ENCODE measurements around the gene NEDD4.

NEDD4 gene

DNA sequence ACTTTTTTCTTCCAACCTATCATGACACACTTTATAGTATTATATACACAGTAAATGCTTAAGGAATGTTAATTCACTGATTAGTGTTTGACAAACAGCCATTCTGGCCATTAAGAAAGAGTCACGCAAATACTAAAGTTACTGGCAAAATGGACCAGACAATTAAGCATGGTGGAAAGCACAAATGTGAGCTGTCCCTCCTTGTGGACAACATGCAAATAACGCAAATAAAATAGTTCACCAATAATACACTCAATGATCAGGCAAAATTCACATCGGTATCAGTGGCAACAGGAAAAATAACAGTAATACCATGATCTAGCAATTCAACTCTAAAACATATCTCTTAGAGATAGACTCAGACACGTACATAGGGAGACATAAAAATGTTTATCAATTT, 71.7 kb downstream of the NEDD4 start:
- H3K27ac ChIP-seq (ENCODE audit: low read depth, low read length): no peak overlapping the region
- no peak overlapping the region for H3K4me3 ChIP-seq (ENCODE audit: low read depth in 1 of 2, low read length in 2 of 2)
- H3K9me3 ChIP-seq (ENCODE audit: control insufficient read depth in 1 of 2, low read length in 2 of 2): no peaks in the 10 kb centered on the region
- no peaks in the 10 kb centered on the region for H3K36me3 ChIP-seq (ENCODE audit: control insufficient read depth in 1 of 2, insufficient read depth in 2 of 2, low read length in 2 of 2)
- no peak overlapping the region for H3K9ac ChIP-seq (ENCODE audit: low read depth in 1 of 2, low read length in 2 of 2)
- H3K4me1 ChIP-seq (ENCODE audit: control insufficient read depth in 1 of 2, insufficient read depth in 2 of 2, low read length in 2 of 2): no peaks in the 10 kb centered on the region
- H3K27me3 ChIP-seq (ENCODE audit: control insufficient read depth in 1 of 2, insufficient read depth in 2 of 2, low read length in 2 of 2): no peaks in the 10 kb centered on the region

DNA sequence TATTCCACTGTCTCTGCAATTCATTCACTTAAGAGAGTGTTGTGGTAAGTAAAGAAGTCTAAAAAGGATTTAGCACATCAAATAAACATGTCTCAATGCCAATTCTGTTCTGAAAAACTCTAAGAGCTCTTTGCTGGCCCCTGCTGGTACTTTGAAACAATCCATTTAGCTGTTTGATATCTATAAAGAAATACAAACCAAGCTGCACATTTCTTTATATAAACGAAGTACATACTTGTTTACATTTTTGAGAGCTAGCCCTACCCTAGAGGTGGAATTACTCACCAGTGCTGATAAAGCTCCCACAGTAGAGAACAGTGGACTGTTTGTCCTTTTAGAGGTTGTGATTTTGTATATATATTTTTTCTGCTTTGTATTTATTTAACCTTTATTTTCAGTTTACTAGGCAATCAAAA, 75.5 kb downstream of the NEDD4 start:
- H3K36me3 ChIP-seq (ENCODE audit: control insufficient read depth in 1 of 2, insufficient read depth in 2 of 2, low read length in 2 of 2): peaks cover 0 to 4% of the 10 kb centered on the region in 2 donors
- no peak overlapping the region for H3K9ac ChIP-seq (ENCODE audit: low read depth in 1 of 2, low read length in 2 of 2)
- no peak overlapping the region for H3K4me3 ChIP-seq (ENCODE audit: low read depth in 1 of 2, low read length in 2 of 2)
- H3K27ac ChIP-seq (ENCODE audit: low read depth, low read length): no peak overlapping the region
- no peaks in the 10 kb centered on the region for H3K9me3 ChIP-seq (ENCODE audit: control insufficient read depth in 1 of 2, low read length in 2 of 2)
- no peaks in the 10 kb centered on the region for H3K4me1 ChIP-seq (ENCODE audit: control insufficient read depth in 1 of 2, insufficient read depth in 2 of 2, low read length in 2 of 2)
- H3K27me3 ChIP-seq (ENCODE audit: control insufficient read depth in 1 of 2, insufficient read depth in 2 of 2, low read length in 2 of 2): no peaks in the 10 kb centered on the region

DNA sequence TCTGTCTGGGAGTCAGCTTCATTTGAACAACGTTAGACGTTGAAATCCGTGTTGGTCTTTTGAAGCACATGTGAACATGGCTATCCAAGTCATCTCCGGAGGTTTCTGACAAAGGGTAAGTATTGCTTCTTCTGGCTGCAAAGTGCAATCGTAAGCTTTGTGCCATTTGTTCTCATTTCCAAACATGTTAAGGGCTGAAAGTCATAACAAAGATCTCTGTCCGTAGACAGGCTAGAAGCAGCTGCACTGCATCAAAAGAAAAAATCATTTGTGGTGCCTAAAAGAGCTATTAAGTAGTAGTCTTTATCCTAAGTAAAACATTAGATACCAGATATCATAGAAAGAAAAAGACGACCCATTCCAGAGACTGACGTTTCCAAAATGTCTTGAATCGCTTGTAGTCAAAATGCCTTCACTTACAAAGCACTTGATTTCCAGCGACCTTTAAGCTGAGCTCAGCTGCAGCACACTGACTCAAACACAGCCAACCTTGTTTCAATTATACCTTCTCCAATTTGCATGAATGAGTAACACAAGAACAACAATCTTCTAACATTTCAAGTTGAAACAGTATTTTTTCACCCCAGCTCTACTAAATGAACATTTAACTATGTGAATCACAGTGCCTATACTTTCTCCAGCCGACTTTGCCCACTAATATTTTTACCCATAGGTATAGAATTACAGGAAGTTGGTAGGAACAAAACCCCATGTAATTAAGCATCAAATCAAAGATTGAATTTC, 76.6 kb downstream of the NEDD4 start:
- H3K27me3 ChIP-seq (ENCODE audit: control insufficient read depth in 1 of 2, insufficient read depth in 2 of 2, low read length in 2 of 2): no peaks in the 10 kb centered on the region
- no peaks in the 10 kb centered on the region for H3K4me1 ChIP-seq (ENCODE audit: control insufficient read depth in 1 of 2, insufficient read depth in 2 of 2, low read length in 2 of 2)
- no peak overlapping the region for H3K4me3 ChIP-seq (ENCODE audit: low read depth in 1 of 2, low read length in 2 of 2)
- no peaks in the 10 kb centered on the region for H3K9me3 ChIP-seq (ENCODE audit: control insufficient read depth in 1 of 2, low read length in 2 of 2)
- H3K27ac ChIP-seq (ENCODE audit: low read depth, low read length): no peak overlapping the region
- no peak overlapping the region for H3K9ac ChIP-seq (ENCODE audit: low read depth in 1 of 2, low read length in 2 of 2)
- H3K36me3 ChIP-seq (ENCODE audit: control insufficient read depth in 1 of 2, insufficient read depth in 2 of 2, low read length in 2 of 2): peaks cover 0 to 4% of the 10 kb centered on the region in 2 donors

DNA sequence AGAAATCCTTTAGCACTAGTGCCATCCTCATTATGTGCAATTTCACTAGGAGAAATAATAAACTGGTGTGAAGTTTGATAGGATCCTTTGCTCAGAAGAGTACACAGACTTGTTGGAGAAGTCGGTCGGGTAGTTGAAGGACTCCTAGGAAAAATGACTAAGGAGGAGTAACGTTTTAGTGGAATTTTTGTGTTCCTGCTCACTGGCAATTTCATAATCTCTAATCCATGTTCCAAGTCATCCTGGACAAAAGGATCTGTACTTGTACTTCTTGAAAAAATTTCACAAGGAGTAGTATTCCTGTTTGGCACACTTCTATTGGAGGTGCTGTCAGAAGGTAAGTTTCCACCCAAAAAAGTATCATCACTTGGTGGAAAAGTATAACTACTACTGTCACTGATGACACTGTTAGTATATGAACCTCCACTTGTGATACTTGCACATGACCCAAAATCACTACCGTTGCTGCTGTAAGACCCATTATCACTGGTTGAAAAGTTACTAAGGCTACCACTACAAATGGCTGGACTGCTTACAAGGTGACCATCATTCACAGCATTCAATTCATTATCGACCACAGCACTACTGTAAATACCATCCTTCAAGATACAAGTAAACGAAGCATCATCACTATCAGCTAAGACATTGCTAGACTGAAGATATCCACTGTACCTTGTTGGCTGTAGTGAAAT, 77.4 kb downstream of the NEDD4 start:
- Histone ChIP-seq H3K9ac (ENCODE audit: low read depth in 1 of 2, low read length in 2 of 2) (no peak overlapping the region), H3K36me3 (ENCODE audit: control insufficient read depth in 1 of 2, insufficient read depth in 2 of 2, low read length in 2 of 2) (peaks cover 0 to 4% of the 10 kb centered on the region in 2 donors), H3K27ac (ENCODE audit: low read depth, low read length) (no peak overlapping the region), H3K27me3 (ENCODE audit: control insufficient read depth in 1 of 2, insufficient read depth in 2 of 2, low read length in 2 of 2) (no peaks in the 10 kb centered on the region), H3K9me3 (ENCODE audit: control insufficient read depth in 1 of 2, low read length in 2 of 2) (no peaks in the 10 kb centered on the region), H3K4me1 (ENCODE audit: control insufficient read depth in 1 of 2, insufficient read depth in 2 of 2, low read length in 2 of 2) (no peaks in the 10 kb centered on the region), H3K4me3 (ENCODE audit: low read depth in 1 of 2, low read length in 2 of 2) (no peak overlapping the region)

DNA sequence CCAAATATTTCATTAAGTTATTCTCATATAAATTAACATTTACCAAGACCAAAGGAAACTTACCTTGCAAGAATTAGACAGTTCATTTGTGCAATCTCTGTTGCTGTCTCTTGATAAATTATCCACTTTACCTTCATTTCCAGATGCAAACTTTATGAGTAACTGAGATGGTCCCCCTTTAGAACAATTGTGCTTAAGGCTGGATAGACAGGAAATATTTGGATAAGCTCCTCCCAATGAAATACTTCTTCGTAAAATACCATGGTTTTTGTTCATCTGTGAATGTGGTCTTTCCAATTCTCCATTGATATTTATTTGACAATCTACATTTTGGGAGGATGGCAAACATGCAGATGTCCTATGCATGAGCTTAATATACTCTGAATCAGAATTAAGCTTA, 78.2 kb downstream of the NEDD4 start:
- Histone ChIP-seq H3K27me3 (ENCODE audit: control insufficient read depth in 1 of 2, insufficient read depth in 2 of 2, low read length in 2 of 2) (no peaks in the 10 kb centered on the region), H3K27ac (ENCODE audit: low read depth, low read length) (no peak overlapping the region), H3K9me3 (ENCODE audit: control insufficient read depth in 1 of 2, low read length in 2 of 2) (no peaks in the 10 kb centered on the region), H3K4me3 (ENCODE audit: low read depth in 1 of 2, low read length in 2 of 2) (no peak overlapping the region), H3K36me3 (ENCODE audit: control insufficient read depth in 1 of 2, insufficient read depth in 2 of 2, low read length in 2 of 2) (peaks cover 0 to 4% of the 10 kb centered on the region in 2 donors), H3K9ac (ENCODE audit: low read depth in 1 of 2, low read length in 2 of 2) (no peak overlapping the region), H3K4me1 (ENCODE audit: control insufficient read depth in 1 of 2, insufficient read depth in 2 of 2, low read length in 2 of 2) (no peaks in the 10 kb centered on the region)

DNA sequence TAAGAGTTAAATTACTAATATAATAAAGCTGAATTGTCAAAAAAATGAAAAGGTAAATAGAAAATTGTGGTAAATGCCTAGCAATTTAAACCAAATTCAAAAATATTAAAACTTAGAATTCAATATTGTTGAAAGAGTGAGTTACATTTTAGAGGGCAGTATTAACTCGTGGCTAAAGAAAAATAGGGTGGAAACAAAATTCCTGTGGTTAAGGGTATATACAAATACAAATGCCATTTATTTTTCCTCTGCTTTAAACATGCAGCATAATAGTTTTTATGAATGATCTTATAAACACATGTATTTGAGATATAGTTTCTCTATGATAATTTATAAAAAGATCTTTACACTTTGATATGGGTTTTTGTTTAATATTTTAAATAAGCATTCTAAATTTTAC, 79.0 kb downstream of the NEDD4 start:
- Histone ChIP-seq H3K27ac (ENCODE audit: low read depth, low read length) (no peak overlapping the region), H3K9me3 (ENCODE audit: control insufficient read depth in 1 of 2, low read length in 2 of 2) (no peaks in the 10 kb centered on the region), H3K27me3 (ENCODE audit: control insufficient read depth in 1 of 2, insufficient read depth in 2 of 2, low read length in 2 of 2) (no peaks in the 10 kb centered on the region)

DNA sequence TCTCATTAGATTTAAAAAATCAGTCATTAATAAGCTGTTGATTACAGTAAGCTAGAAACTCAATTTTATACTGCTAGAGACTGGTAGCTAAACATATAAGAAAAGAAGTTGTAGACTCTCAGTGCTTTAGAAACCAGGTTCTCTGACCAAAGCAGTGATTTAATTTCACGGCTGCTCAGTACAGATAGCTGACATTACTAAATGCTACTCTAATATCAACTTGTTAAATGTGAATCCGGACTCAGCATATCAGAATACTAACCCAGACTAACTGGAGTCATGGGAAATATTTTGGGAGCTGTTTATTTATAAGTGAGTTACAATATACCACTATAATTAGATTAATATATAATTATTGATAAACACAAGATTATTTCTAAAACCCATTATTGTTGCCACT, 80.4 kb downstream of the NEDD4 start:
- Histone ChIP-seq H3K27ac (ENCODE audit: low read depth, low read length) (no peak overlapping the region), H3K27me3 (ENCODE audit: control insufficient read depth in 1 of 2, insufficient read depth in 2 of 2, low read length in 2 of 2) (no peaks in the 10 kb centered on the region), H3K36me3 (ENCODE audit: control insufficient read depth in 1 of 2, insufficient read depth in 2 of 2, low read length in 2 of 2) (peaks cover 0 to 4% of the 10 kb centered on the region in 2 donors), H3K9ac (ENCODE audit: low read depth in 1 of 2, low read length in 2 of 2) (no peak overlapping the region), H3K4me1 (ENCODE audit: control insufficient read depth in 1 of 2, insufficient read depth in 2 of 2, low read length in 2 of 2) (no peaks in the 10 kb centered on the region), H3K4me3 (ENCODE audit: low read depth in 1 of 2, low read length in 2 of 2) (no peak overlapping the region), H3K9me3 (ENCODE audit: control insufficient read depth in 1 of 2, low read length in 2 of 2) (no peaks in the 10 kb centered on the region)

More for the DNA sequence above, 79.0 kb downstream of the NEDD4 start:
- H3K4me3 ChIP-seq (ENCODE audit: low read depth in 1 of 2, low read length in 2 of 2): no peak overlapping the region
- H3K4me1 ChIP-seq (ENCODE audit: control insufficient read depth in 1 of 2, insufficient read depth in 2 of 2, low read length in 2 of 2): no peaks in the 10 kb centered on the region
- H3K36me3 ChIP-seq (ENCODE audit: control insufficient read depth in 1 of 2, insufficient read depth in 2 of 2, low read length in 2 of 2): peaks cover 0 to 4% of the 10 kb centered on the region in 2 donors
- H3K9ac ChIP-seq (ENCODE audit: low read depth in 1 of 2, low read length in 2 of 2): no peak overlapping the region

DNA sequence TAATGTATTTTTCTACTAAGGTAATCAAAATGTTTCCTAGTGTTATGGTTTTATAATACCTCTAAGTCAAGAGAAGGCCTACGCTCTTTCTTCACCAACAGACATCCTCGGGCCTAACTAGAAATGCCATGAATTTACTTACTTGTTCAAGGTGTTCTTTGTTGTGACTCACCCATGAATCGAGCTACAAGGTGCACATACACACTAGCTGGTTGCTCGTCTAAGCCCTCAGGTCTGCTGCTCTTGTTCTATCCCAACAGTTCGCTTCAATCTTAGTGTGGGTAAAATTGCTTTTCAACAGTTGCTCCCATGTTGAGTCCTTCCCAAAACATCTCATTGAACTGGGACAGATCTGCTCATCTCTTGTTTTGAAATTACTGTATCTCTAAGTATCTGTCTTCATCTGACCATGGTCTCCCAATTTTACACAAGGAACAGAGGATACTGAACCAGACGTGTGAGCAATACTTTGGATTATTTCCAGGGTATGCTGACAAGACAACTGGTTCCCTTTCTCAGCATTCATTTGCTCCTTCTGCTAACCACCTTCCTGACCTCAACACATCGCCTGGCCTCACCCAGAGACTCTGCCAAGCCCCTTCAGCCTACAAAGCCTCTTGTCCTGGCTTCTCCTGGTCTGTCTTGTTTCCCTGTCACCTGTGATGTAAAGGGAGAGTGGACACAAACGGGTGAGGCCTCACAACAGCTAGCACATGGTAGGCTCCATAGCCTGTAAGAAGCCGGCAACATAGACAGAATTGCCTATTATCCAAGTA, 84.2 kb downstream of the NEDD4 start:
- no peaks in the 10 kb centered on the region for H3K9me3 ChIP-seq (ENCODE audit: control insufficient read depth in 1 of 2, low read length in 2 of 2)
- no peak overlapping the region for H3K27ac ChIP-seq (ENCODE audit: low read depth, low read length)
- H3K9ac ChIP-seq (ENCODE audit: low read depth in 1 of 2, low read length in 2 of 2): no peak overlapping the region
- H3K4me3 ChIP-seq (ENCODE audit: low read depth in 1 of 2, low read length in 2 of 2): no peak overlapping the region
- no peaks in the 10 kb centered on the region for H3K4me1 ChIP-seq (ENCODE audit: control insufficient read depth in 1 of 2, insufficient read depth in 2 of 2, low read length in 2 of 2)
- no peaks in the 10 kb centered on the region for H3K27me3 ChIP-seq (ENCODE audit: control insufficient read depth in 1 of 2, insufficient read depth in 2 of 2, low read length in 2 of 2)
- H3K36me3 ChIP-seq (ENCODE audit: control insufficient read depth in 1 of 2, insufficient read depth in 2 of 2, low read length in 2 of 2): no peaks in the 10 kb centered on the region

DNA sequence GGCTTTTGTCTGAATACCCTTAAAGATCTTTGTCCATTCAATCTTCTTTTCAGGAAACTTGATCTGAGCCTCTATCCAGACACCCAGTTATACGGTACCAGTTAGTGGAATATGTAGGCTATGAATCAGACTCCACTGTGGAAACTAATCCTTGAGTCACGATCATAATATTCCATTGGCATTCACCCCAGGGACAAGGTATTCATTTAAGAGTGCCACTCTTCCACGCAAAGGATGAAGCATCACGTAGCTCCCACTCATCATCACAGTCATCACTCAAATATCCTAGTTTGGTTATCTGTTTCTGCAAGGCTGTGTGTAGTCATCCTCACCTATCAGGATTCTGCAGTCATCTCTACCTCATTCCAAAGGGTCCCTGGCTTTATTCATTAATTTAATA, 85.6 kb downstream of the NEDD4 start:
- Histone ChIP-seq H3K27me3 (ENCODE audit: control insufficient read depth in 1 of 2, insufficient read depth in 2 of 2, low read length in 2 of 2) (no peaks in the 10 kb centered on the region), H3K27ac (ENCODE audit: low read depth, low read length) (no peak overlapping the region), H3K36me3 (ENCODE audit: control insufficient read depth in 1 of 2, insufficient read depth in 2 of 2, low read length in 2 of 2) (no peaks in the 10 kb centered on the region), H3K9ac (ENCODE audit: low read depth in 1 of 2, low read length in 2 of 2) (no peak overlapping the region), H3K9me3 (ENCODE audit: control insufficient read depth in 1 of 2, low read length in 2 of 2) (no peaks in the 10 kb centered on the region), H3K4me3 (ENCODE audit: low read depth in 1 of 2, low read length in 2 of 2) (no peak overlapping the region), H3K4me1 (ENCODE audit: control insufficient read depth in 1 of 2, insufficient read depth in 2 of 2, low read length in 2 of 2) (no peaks in the 10 kb centered on the region)

DNA sequence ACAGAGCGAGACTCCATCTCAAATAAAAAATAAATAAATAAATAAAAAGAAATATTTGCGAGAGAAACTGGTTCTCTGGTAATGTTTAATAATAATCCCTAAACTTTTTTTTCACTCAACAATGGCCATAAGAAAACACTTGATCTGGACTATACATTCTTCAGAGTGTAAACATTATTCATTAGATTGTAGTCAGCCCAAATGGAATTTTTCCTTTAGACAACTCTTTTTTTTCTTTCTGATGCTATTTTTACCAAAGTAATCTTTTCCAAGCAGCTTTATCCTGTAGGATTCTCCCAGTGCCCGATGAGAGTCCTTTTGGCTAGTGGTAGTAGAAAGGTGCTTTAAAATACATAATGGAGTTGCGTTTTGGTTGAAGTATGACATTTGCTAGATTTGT, 90.4 kb downstream of the NEDD4 start:
- H3K27ac ChIP-seq (ENCODE audit: low read depth, low read length): no peak overlapping the region
- H3K4me1 ChIP-seq (ENCODE audit: control insufficient read depth in 1 of 2, insufficient read depth in 2 of 2, low read length in 2 of 2): no peaks in the 10 kb centered on the region
- no peaks in the 10 kb centered on the region for H3K36me3 ChIP-seq (ENCODE audit: control insufficient read depth in 1 of 2, insufficient read depth in 2 of 2, low read length in 2 of 2)
- H3K9ac ChIP-seq (ENCODE audit: low read depth in 1 of 2, low read length in 2 of 2): no peak overlapping the region
- H3K27me3 ChIP-seq (ENCODE audit: control insufficient read depth in 1 of 2, insufficient read depth in 2 of 2, low read length in 2 of 2): no peaks in the 10 kb centered on the region
- no peaks in the 10 kb centered on the region for H3K9me3 ChIP-seq (ENCODE audit: control insufficient read depth in 1 of 2, low read length in 2 of 2)
- no peak overlapping the region for H3K4me3 ChIP-seq (ENCODE audit: low read depth in 1 of 2, low read length in 2 of 2)
